Progenitor cell of endocrine pancreas (in vitro differentiated cells): Measurements from ENCODE around the gene ANKRD33. TPM values are rescaled to one million over a fixed set of nuclear protein-coding genes. Genes with fewer than 3 reads are reported as not detected.

Source experiments
- DNase-seq: peaks from one replicate; pipeline ENCODE4 v3.0.0; 2021; ENCODE audit warnings: low spot score; ENCODE audit not compliant: unreplicated experiment
- H3K27ac Mint-ChIP-seq: 2 replicates; pipeline ENCODE4 v1.8.0; 2021; ENCODE audit warnings: mild to moderate bottlenecking, moderate library complexity, mixed read lengths
- H3K27me3 Mint-ChIP-seq: 2 replicates; pipeline ENCODE4 v1.8.0; 2021; ENCODE audit warnings: mixed read lengths
- H3K36me3 Mint-ChIP-seq: 2 replicates; pipeline ENCODE4 v1.8.0; 2022; ENCODE audit warnings: mixed read lengths; ENCODE audit not compliant: insufficient read depth
- H3K4me1 Mint-ChIP-seq: 2 replicates; pipeline ENCODE4 v1.8.0; 2021; ENCODE audit warnings: low read depth, mixed read lengths
- H3K4me3 Mint-ChIP-seq: 2 replicates; pipeline ENCODE4 v1.8.0; 2021; ENCODE audit warnings: low read depth, mild to moderate bottlenecking, moderate library complexity, mixed read lengths
- H3K9me3 Mint-ChIP-seq: 2 replicates; pipeline ENCODE4 v1.8.0; 2021; ENCODE audit warnings: low read depth, mixed read lengths
- total RNA-seq: library from RNA; stranded (reverse); gene quantifications from 2 replicates; pipeline ENCODE4 v1.2.1, GENCODE V29; 2021
- TF ChIP-seq, protein P1 (sequence below): fragments of 200-600 bp; sonication (generic); IDR thresholded peaks from one replicate; pipeline ENCODE4 v1.5.0; 2021; ENCODE audit warnings: antibody characterized with exemption, mild to moderate bottlenecking; ENCODE audit not compliant: unreplicated experiment

Gene ANKRD33
- total RNA-seq, 1 donor from 2014 or later: 0.14 TPM

DNA sequence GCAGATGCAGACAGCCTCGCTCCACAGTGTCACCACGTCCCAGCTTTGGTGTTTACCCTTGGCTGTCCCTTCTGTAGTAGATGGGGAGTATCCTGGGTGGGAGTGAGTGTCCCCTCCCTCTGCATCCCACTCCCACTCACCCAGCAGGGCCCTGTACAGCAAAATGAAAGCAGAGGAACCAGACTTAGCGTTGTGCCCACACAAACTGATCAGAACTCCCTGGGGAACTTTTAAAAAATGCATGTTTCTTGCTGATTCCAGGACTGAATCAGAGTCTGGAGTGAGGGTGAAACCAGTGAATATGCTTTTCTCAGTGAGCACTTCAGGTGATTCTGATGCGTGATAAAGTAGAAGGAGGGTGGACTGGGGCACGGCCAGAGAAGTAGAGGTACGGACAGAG is 22.3 kb downstream of the ANKRD33 start:
- Mint-ChIP-seq H3K27me3 (peaks cover 55% of the 10 kb centered on the region), H3K27ac (no peak overlapping the region), H3K36me3 (no peaks in the 10 kb centered on the region), H3K9me3 (no peaks in the 10 kb centered on the region), H3K4me1 (peaks cover 2% of the 10 kb centered on the region), H3K4me3 (no peak overlapping the region)
- TF ChIP-seq, protein P1, sequence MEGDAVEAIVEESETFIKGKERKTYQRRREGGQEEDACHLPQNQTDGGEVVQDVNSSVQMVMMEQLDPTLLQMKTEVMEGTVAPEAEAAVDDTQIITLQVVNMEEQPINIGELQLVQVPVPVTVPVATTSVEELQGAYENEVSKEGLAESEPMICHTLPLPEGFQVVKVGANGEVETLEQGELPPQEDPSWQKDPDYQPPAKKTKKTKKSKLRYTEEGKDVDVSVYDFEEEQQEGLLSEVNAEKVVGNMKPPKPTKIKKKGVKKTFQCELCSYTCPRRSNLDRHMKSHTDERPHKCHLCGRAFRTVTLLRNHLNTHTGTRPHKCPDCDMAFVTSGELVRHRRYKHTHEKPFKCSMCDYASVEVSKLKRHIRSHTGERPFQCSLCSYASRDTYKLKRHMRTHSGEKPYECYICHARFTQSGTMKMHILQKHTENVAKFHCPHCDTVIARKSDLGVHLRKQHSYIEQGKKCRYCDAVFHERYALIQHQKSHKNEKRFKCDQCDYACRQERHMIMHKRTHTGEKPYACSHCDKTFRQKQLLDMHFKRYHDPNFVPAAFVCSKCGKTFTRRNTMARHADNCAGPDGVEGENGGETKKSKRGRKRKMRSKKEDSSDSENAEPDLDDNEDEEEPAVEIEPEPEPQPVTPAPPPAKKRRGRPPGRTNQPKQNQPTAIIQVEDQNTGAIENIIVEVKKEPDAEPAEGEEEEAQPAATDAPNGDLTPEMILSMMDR: no peak
- DNase-seq: no peak

DNA sequence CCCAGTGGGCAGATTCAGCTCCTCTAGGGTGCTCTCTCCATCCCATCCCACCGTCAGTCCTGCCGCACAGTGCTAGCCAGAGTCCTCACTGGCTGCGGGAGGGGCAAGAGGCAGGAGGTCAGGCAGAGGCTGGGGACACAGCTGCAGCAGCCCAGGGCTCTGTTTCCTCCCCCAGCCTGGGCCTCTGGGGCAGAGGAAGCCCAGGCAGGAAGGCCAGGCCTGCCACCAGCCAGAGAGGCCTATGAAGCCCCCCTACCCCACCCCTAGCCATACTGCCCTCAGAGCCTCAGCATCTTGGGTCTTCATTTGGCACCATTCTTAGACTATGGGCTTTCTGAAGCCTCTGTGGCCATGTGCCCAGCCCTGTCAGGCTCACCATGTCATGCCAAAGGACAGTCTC is 22.8 kb downstream of the ANKRD33 start:
- peaks cover 51% of the 10 kb centered on the region for H3K27me3 Mint-ChIP-seq
- TF ChIP-seq, protein P1: no peak
- H3K4me1 Mint-ChIP-seq: no peaks in the 10 kb centered on the region
- no peak overlapping the region for H3K4me3 Mint-ChIP-seq
- no peaks in the 10 kb centered on the region for H3K9me3 Mint-ChIP-seq
- no peak for DNase-seq
- H3K36me3 Mint-ChIP-seq: no peaks in the 10 kb centered on the region
- H3K27ac Mint-ChIP-seq: no peak overlapping the region

DNA sequence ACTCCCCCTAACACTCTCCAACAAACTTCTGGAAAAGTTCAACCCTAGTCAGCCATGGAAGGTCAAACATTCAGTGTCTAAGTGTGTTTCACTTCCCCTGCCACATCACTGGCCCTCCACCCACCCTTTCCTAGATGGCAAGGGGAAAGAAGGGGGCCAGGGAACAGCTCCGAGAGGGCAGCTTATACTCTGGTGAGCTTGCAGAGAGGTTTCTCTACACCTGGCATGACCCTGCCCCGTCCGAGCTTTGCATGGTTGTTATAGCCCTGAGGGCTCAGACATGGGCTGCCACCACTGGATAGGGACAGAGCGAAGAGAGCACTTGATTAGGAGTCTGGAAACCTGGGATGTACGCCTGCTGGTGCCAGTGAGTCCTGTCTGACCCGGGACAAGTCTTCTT is 23.4 kb downstream of the ANKRD33 start:
- TF ChIP-seq, protein P1: no peak
- H3K4me1 Mint-ChIP-seq: no peaks in the 10 kb centered on the region
- no peak for DNase-seq
- no peak overlapping the region for H3K27ac Mint-ChIP-seq
- no peaks in the 10 kb centered on the region for H3K9me3 Mint-ChIP-seq
- no peak overlapping the region for H3K4me3 Mint-ChIP-seq
- peaks cover 47% of the 10 kb centered on the region for H3K27me3 Mint-ChIP-seq
- H3K36me3 Mint-ChIP-seq: no peaks in the 10 kb centered on the region

DNA sequence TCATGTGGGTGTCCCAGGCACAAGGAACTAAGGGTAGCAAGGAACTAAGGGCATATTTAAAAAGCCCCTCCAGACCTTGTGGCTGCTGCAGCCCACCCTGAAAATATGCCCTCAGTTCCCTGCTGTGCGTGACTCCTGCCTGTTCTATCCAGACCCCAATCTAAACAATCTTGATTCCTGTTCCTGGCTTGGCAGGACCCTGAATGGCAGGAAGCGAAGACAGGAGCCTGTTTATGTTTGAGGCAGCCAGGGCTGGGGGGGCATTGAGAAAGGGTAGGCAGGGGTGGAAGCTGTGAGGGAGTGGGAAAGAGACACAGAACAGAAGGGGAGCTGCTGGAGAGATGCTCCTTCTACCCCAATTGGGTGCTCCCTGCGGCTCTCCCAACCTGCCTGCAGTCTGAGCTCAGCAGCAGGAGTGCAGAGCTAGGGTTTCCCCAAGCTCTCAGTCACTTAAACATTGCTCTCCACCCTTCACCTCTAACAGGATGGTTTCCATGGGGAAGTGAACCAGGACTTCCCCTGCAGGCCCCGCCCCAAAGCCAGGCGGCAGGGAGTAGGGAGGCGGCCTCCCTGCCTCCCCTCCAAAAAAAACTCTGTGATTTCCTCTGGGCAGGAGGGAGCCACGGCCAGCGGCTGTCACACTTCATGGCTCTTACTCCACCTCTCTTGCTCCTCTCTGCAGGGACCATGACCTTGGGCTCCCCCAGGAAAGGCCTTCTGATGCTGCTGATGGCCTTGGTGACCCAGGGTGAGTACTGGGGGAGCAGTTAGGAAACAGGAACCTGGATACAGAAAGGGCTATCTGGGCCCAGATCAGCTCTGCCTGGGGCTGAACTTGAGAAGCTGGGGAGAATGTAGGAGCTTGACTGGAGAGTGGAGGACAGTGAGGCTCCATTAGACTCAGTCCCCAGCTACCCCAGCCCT is 24.1 kb downstream of the ANKRD33 start:
- Mint-ChIP-seq H3K4me3 (no peak overlapping the region), H3K4me1 (no peaks in the 10 kb centered on the region), H3K36me3 (no peaks in the 10 kb centered on the region), H3K27me3 (peaks cover 48% of the 10 kb centered on the region), H3K27ac (no peak overlapping the region), H3K9me3 (no peaks in the 10 kb centered on the region)
- TF ChIP-seq, protein P1: no peak
- no peak for DNase-seq

DNA sequence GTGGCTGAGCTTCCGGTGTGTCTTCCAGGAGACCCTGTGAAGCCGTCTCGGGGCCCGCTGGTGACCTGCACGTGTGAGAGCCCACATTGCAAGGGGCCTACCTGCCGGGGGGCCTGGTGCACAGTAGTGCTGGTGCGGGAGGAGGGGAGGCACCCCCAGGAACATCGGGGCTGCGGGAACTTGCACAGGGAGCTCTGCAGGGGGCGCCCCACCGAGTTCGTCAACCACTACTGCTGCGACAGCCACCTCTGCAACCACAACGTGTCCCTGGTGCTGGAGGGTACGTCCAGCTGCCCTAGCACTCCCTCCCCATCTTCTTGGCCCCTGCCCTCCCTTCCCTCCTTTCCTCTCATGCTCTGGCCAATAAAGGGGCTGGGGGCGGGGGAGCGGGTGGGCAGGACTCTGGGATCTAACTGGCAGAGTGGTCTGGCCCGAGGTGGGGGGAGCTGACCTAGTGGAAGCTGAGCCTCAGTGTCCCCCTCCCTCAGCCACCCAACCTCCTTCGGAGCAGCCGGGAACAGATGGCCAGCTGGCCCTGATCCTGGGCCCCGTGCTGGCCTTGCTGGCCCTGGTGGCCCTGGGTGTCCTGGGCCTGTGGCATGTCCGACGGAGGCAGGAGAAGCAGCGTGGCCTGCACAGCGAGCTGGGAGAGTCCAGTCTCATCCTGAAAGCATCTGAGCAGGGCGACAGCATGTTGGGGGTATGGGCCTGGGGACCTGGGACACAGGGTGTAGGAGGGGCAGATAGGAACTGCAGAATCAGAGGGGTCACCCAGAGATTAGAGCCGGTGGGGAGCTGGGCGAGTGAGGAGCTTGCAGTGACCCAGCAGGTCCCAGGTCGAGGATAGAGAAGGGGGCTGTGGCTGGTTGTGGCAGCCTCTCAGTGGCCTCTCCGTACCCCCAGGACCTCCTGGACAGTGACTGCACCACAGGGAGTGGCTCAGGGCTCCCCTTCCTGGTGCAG is 25.4 kb downstream of the ANKRD33 start:
- Mint-ChIP-seq H3K9me3 (no peaks in the 10 kb centered on the region), H3K36me3 (no peaks in the 10 kb centered on the region), H3K4me1 (peaks cover 11% of the 10 kb centered on the region), H3K4me3 (no peak overlapping the region), H3K27ac (no peak overlapping the region), H3K27me3 (peaks cover 46% of the 10 kb centered on the region)
- TF ChIP-seq, protein P1: peak; percentile 19
- DNase-seq: no peak
